ENCODE measurements around the gene DLGAP1.

Gene DLGAP1

DNA sequence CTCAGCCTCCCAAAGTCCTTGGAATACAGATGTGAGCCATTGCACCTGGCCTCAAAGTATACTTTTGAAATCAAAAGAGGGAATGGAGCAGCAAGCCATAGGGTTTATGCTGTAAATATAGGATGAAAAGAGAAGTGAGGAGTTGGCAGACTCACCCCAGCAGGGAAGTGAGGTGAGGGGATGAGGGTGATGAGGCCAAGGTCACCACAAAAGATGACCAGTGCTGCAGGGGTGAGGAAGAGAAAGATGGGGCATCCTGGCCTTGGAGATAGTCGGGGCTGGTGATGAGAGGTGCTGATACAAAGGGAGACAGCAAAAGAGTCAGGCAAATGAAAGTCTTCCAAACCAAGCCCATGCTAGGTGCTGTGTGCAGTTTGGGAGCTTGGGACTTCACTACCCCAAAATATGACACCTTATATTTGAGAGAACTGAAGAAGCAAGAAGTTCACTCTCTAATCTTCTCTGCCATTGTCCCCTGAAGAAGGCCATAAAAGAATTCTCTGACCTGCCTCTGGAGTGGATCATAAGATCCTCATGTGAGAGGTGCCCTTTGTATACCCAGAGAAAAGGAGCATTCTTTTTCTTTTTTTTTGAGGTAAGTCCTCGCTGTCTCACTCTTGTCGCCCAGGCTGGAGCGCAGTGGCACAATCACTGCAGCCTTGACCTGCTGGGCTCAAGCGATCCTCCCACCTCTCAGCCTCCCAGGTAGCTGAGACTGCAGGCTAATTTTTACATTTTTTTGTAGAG, 974.1 kb downstream of the DLGAP1 start:
- Histone ChIP-seq H3K9me3 (ENCODE audit: control insufficient read depth, insufficient read depth, low read depth, low read length) (no peaks in the 10 kb centered on the region), H3K4me1 (ENCODE audit: control insufficient read depth, insufficient read depth, low read length) (no peaks in the 10 kb centered on the region), H3K36me3 (ENCODE audit: control insufficient read depth in 2 of 2, insufficient read depth in 1 of 2, low read length in 2 of 2) (no peaks in the 10 kb centered on the region), H3K27ac (ENCODE audit: extremely low read depth, low read depth, low read length) (no peak overlapping the region), H3K4me3 (ENCODE audit: low read depth, low read length) (no peak overlapping the region)
- TF ChIP-seq ZNF473 (tag by site-specific recombination; IDR thresholded peaks at IDR 0.05): no peak
- no peak for TF ChIP-seq ZNF223 (tag by site-specific recombination; IDR thresholded peaks at IDR 0.05)
- no peak for TF ChIP-seq ZNF670 (tag by site-specific recombination; IDR thresholded peaks at IDR 0.05; ENCODE audit: low read depth)
- TF ChIP-seq SP3 (tag by site-specific recombination; IDR thresholded peaks at IDR 0.05): no peak
- TF ChIP-seq, protein P1, sequence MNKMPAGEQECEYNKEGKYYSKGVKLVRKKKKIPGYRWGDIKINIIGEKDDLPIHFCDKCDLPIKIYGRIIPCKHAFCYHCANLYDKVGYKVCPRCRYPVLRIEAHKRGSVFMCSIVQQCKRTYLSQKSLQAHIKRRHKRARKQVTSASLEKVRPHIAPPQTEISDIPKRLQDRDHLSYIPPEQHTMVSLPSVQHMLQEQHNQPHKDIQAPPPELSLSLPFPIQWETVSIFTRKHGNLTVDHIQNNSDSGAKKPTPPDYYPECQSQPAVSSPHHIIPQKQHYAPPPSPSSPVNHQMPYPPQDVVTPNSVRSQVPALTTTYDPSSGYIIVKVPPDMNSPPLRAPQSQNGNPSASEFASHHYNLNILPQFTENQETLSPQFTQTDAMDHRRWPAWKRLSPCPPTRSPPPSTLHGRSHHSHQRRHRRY (tag by site-specific recombination; IDR thresholded peaks at IDR 0.05): no peak
- no peak for TF ChIP-seq ZNF146 (tag by site-specific recombination; IDR thresholded peaks at IDR 0.05)
- POLR2A ChIA-PET: no interaction called here
- CTCF ChIA-PET: interaction anchor here (0.5 to 2.2 kb wide), 13 partner anchors 13 to 534 kb away, joined by 3 to 8 read pairs (median 3); no protein-coding TSS in a partner anchor

DNA sequence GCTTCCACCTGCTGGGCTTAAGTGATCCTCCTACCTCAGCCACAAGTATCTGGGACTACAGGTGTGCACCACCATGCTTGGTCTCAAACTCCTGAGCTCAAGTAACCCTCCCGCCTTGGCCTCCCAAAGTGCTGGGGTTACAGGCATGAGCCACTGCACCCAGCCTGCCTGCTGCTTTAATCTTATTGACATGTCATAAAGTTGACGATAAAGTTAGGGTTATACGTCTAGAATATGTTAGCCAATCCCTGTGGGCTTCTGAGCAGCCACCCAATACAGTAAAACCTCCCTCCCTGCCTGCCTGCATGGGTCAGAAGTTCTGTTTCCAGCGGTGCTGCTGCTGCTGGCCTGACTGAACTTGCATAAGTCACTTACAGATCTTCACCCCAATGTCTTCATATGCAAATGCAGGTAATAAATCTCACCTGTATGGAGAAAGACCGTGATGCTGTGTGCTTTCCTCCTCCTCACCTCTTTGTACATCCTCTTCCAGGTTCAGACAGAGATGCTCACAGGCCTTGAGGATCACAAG, 975.1 kb downstream of the DLGAP1 start:
- H3K27ac ChIP-seq (ENCODE audit: extremely low read depth, low read depth, low read length): no peak overlapping the region
- no peaks in the 10 kb centered on the region for H3K9me3 ChIP-seq (ENCODE audit: control insufficient read depth, insufficient read depth, low read depth, low read length)
- H3K4me3 ChIP-seq (ENCODE audit: low read depth, low read length): no peak overlapping the region
- POLR2A ChIA-PET: no interaction called here
- CTCF ChIA-PET: interaction anchor here (0.6 to 1.3 kb wide), 3 partner anchors 25 to 283 kb away, joined by 4 to 5 read pairs (median 4); no protein-coding TSS in a partner anchor
- TF ChIP-seq ZNF76 (tag by site-specific recombination; IDR thresholded peaks at IDR 0.05; ENCODE audit: borderline replicate concordance, low read depth) (no peak), ZNF555 (tag by site-specific recombination; conservative IDR thresholded peaks at IDR 0.05) (no peak), ZBTB8A (tag by site-specific recombination; IDR thresholded peaks at IDR 0.05) (no peak), ZNF366 (tag by site-specific recombination; conservative IDR thresholded peaks at IDR 0.05) (no peak), ZNF184 (tag by site-specific recombination; IDR thresholded peaks at IDR 0.05) (no peak), ZNF843 (tag by site-specific recombination; IDR thresholded peaks at IDR 0.05) (no peak), ZNF391 (tag by site-specific recombination; IDR thresholded peaks at IDR 0.05; ENCODE audit: borderline replicate concordance, low read depth) (no peak), ZNF404 (tag by site-specific recombination; IDR thresholded peaks at IDR 0.05) (no peak), ZNF837 (tag by site-specific recombination; IDR thresholded peaks at IDR 0.05) (no peak)
- TF ChIP-seq, protein P2, sequence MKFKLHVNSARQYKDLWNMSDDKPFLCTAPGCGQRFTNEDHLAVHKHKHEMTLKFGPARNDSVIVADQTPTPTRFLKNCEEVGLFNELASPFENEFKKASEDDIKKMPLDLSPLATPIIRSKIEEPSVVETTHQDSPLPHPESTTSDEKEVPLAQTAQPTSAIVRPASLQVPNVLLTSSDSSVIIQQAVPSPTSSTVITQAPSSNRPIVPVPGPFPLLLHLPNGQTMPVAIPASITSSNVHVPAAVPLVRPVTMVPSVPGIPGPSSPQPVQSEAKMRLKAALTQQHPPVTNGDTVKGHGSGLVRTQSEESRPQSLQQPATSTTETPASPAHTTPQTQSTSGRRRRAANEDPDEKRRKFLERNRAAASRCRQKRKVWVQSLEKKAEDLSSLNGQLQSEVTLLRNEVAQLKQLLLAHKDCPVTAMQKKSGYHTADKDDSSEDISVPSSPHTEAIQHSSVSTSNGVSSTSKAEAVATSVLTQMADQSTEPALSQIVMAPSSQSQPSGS (tag by site-specific recombination; IDR thresholded peaks at IDR 0.05; ENCODE audit: low read depth): no peak
- TF ChIP-seq, protein P1 (tag by site-specific recombination; IDR thresholded peaks at IDR 0.05): no peak
- H3K36me3 ChIP-seq (ENCODE audit: control insufficient read depth in 2 of 2, insufficient read depth in 1 of 2, low read length in 2 of 2): no peaks in the 10 kb centered on the region
- H3K4me1 ChIP-seq (ENCODE audit: control insufficient read depth, insufficient read depth, low read length): no peaks in the 10 kb centered on the region
